DMS 273 treated with DMSO at 0.1 percent for 48 hours (cell line): ENCODE results near the gene OR4X2.
"Not testable (repeated sequence)": the region's sequence is repeated elsewhere in the genome, so short reads cannot be mapped to it uniquely, and the experiment has no call there.

Source experiments
- DNase-seq: peaks from one replicate; lab custom pipeline; 2025; lab: John Stamatoyannopoulos, UW

Gene OR4X2, protein sequence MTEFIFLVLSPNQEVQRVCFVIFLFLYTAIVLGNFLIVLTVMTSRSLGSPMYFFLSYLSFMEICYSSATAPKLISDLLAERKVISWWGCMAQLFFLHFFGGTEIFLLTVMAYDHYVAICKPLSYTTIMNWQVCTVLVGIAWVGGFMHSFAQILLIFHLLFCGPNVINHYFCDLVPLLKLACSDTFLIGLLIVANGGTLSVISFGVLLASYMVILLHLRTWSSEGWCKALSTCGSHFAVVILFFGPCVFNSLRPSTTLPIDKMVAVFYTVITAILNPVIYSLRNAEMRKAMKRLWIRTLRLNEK

GRCh38 chr11:48244804-48245203 lies at the start of gene OR4X2:
OR4X2 (plus strand) TSS chr11:48245104; CDS start chr11:48245104, 0 bp downstream.
- DNase-seq, result no peak

- no peak for DNase-seq
These were observed 37.0 kb upstream of the OR4X2 start for GRCh38 chr11:48207881-48208280.

DNA sequence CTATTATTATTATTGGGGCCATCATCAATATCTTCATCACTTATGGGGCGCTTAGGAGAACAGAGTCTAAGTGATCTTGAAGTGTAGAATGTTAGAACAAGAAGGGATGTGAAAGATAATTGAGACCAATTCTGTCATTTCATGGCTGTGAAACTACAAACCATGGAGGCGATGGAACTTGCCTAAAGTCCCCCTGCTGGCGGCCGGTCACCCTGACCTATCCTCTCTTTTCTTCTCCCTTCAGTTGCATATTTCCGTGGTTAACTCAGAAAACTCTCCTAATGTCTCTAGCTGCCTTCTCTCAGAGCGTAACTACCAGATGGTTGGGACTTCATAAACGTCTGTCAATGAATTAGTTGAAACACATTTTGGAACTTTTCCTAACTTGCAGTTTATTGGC lies 34.9 kb upstream of the OR4X2 start:
- DNase-seq, result no peak

GRCh38 chr11:48216510-48216909 lies 28.4 kb upstream of the OR4X2 start, which contains the start of gene OR4B1:
OR4B1 (plus strand) TSS chr11:48216810; CDS start chr11:48216810, 0 bp downstream.
- no peak for DNase-seq

DNA sequence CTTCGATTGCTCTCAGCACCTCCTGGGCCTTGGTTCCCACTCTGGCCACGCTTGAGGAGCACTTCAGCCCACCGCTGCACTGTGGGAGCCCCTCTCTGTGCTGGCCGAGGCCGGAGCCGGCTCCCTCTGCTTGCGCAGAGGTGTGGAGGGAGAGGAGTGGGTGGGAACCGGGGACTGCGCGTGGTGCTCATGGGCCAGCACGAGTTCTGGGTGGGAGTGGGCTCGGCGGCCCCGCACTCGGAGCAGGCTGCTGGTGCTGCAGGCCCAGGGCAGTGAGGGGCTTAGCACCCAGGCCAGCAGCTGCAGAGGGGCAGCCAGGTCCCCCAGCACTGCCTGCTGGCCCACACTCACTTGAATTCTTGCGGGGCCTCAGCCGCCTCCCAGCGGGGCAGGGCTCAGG lies 16.1 kb upstream of the OR4X2 start:
- DNase-seq, result no peak

GRCh38 chr11:48230057-48230456 lies 14.8 kb upstream of the OR4X2 start:
- DNase-seq, result not testable (repeated sequence)

DNA sequence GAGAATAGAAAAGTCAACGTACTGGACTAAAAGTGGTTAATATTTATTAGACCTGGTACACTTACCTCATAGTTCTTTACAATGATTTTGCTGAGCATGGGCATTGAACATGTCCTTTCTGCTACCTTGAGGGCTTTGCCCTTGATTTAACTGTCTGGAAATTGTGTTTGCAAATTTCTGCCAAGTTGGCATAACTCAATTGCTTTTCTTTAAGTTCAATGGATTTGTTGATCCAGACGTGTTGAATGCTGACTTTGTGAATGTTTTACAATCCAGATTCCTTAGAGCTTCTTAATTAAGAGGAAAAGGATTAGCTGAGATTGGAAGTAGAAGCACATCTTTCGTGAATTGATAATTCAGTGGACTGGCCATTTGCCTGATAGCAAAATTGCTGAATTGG lies 7.2 kb upstream of the OR4X2 start:
- DNase-seq, result no peak

DNA sequence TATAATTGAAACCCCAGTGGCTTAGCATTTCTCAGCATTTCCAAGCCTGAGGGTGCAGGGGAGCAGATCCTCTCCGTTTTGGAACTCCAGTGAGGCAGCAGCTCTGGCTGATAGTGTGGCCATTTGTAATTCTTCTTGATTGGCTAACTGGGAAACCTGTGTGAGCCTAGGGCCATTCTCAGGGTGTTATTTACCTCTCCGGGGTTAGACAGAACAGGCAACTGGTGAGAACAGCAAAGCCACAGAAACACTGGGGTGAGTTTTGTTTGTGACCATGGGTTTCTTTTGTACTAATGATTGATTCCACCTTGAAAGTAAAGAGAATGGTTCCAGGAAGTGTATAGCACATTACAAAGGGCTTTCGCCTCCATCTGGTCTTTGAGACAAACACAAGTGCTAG lies 2.4 kb upstream of the OR4X2 start:
- no peak for DNase-seq

DNA sequence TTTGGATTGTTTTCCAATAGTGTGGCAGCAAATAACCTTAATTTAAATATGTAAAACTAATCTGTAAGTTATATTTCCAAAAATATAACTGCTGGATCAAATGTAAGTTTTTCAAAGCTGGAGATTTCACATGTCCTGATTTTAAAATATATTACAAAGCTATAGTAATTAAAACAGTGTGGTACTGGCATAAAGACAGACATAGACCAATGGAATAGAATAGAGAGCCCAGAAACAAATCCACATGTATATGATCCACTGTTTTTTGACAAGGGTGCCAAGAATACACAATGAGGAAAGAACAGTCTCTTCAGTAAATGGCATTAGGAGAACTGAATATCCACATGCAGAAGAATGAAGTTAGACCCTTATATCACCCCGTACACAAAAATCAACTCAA lies 4.0 kb downstream of the OR4X2 start:
- DNase-seq, result no peak

DNA sequence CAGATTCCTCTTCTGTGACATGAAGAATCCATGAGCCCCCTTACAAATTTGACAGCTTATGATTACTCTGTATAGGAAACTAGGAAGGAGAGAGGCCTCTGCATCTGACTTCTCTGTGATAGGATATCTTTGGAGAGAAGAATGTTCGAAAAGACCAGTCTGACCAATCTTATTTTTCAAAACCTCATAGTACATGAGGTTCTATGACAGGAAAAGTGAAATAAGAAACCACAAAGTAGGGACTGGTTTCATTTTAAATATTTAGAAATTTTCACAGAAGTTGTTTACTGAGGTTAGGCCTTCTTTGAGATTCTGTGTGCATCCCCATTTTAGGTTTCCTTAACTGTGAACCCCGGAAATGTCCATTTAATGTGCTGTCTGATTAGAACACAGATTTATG lies 16.7 kb downstream of the OR4X2 start:
- no peak for DNase-seq

DNA sequence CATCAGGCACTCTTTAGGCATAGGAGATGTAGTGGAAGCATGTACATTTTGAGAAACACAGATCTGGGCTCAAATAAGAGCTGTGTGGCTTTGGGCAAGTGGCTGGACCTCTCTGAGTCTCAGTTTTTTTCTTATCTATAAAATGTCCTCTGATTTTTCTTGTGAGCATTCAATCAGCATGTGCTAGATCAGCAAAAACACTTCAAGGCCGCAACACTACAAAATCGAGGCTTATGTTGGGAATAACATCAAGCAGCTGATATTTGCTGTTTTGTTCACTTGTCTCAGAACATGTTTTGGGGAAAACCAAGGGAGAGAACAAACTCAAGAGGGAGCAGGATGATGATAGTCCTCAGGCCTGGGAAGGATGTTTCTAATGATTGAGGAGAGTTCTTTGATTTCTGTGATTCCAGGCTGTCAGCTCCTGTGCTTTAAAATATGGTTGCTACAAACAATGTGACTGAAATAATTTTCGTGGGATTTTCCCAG lies 18.6 kb downstream of the OR4X2 start, which contains the start of gene OR4X1:
OR4X1 (plus strand) TSS at position 439 of the 489 bp plus-strand sequence; CDS start at position 439, 0 bp downstream.
- no peak for DNase-seq

GRCh38 chr11:48270621-48271020 lies 25.7 kb downstream of the OR4X2 start:
- DNase-seq, result no peak

GRCh38 chr11:48272606-48273005 lies 27.7 kb downstream of the OR4X2 start:
- DNase-seq, result no peak
